Choroid plexus epithelial cell (primary cell): ENCODE results near the gene DYSF.

Experiments
- DNase-seq: peaks from one replicate; pipeline ENCODE4 v3.0.0-alpha.2; 2010; ENCODE audit warnings: low read depth
- H3K4me3 ChIP-seq: 2 replicates; pipeline ENCODE4 v1.5.1; 2011; ENCODE audit warnings: low read depth, mild to moderate bottlenecking, control low read depth, low read length, moderate library complexity
- CTCF ChIP-seq: conservative IDR thresholded peaks from 2 replicates; pipeline ENCODE4 v1.5.1; 2011; ENCODE audit warnings: low read depth, mild to moderate bottlenecking, control low read depth, inconsistent platforms, low read length, moderate library complexity

DYSF gene

DNA sequence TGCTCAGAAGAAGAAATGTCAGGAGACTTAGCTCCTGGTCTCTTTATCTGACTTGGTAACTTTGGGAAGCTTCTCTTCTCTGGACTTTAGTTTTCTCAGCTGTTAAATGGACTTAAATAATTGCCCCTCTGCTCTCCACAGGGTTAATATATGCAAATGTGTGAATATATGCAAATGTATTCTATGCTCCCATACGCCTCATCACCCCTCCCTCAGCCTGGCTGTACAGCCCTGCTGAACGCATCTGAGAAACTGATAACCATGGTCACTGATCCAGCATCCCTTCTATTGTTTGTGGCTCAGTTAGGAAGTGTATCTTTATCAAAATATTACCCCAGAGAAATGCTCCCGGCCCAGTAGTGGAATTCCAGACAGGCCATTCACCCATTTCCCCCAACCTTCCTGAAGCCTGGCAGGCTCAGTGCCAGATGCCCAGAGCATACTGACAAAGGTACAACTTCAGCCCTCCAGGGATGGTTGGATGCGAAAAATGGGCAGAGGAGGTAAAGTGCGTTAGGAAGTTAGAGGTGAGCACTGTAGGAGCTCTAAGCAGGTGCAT is 103.4 kb downstream of the DYSF start:
- no peak overlapping the region for H3K4me3 ChIP-seq
- no peak for TF ChIP-seq CTCF
- no peak for DNase-seq

DNA sequence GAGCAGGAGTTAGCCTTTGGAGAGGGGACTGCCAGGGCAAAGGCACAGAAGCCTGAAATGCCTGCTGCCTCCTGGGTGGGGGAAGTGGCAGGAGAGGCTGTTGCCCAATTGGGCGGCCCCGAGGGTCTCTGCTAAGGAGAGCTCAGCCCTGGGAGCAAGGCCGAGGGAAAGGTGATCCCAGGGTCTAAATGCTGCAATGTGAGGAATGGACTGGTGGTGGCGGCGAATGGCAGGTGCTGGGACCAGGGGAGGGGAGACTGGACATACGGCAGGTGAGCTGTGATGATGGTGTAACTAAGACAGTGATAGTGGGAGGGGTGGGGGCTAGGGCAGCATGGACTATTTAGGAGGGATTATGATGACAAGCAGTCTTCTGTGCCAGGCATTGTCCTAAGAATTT is 104.0 kb downstream of the DYSF start:
- no peak for DNase-seq
- TF ChIP-seq CTCF: no peak
- H3K4me3 ChIP-seq: no peak overlapping the region

GRCh38 chr2:71558300-71559051 is 105.1 kb downstream of the DYSF start:
- peak; percentile 25 for DNase-seq
- no peak overlapping the region for H3K4me3 ChIP-seq
- no peak for TF ChIP-seq CTCF

GRCh38 chr2:71559080-71559827 is 105.9 kb downstream of the DYSF start:
- no peak for DNase-seq
- TF ChIP-seq CTCF: no peak

GRCh38 chr2:71559828-71560637 is 106.7 kb downstream of the DYSF start:
- H3K4me3 ChIP-seq: no peak overlapping the region
- DNase-seq: no peak
- TF ChIP-seq CTCF: no peak

More at GRCh38 chr2:71559080-71559827, 105.9 kb downstream of the DYSF start:
- H3K4me3 ChIP-seq: no peak overlapping the region

DNA sequence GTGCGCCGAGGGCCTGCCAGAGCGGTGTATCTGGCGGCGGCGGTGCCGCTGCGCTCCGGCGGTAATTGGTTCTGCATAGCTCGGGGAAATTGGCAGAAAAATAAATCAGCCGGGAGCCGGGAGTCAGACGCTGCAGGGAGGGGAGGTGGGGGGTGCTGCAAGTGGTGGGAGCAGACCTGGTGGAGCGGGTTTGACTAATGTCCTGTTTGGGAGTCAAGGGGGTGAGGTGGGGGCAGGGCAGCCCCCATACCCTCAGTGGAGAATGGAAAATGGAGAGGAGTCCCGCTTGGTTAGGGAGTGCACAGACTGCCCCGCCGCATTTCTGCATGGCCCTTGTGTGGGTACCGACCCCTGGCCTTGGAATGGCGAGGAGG is 107.3 kb downstream of the DYSF start:
- no peak overlapping the region for H3K4me3 ChIP-seq
- no peak for DNase-seq
- TF ChIP-seq CTCF: no peak
